HG03439 (cell line): Measurements from ENCODE around the gene SGSH.
"Not testable (repeated sequence)": the region's sequence is repeated elsewhere in the genome, so short reads cannot be mapped to it uniquely, and the experiment has no call there.

Source experiments
- ATAC-seq: cut with Tn5 transposase; IDR thresholded peaks from one replicate; pipeline ENCODE4 v1.9.1; 2021; ENCODE audit warnings: mild to moderate bottlenecking, moderate library complexity; ENCODE audit not compliant: unreplicated experiment

The SGSH gene

GRCh38 chr17:80253631-80254395 lies 33.7 kb upstream of the SGSH start:
- no peak for ATAC-seq

- ATAC-seq: no peak
Measured at GRCh38 chr17:80252871-80253270, 32.7 kb upstream of the SGSH start.

- no peak for ATAC-seq
Measured at GRCh38 chr17:80251966-80252365, 31.8 kb upstream of the SGSH start.

GRCh38 chr17:80248894-80249710 lies 29.0 kb upstream of the SGSH start:
- no peak for ATAC-seq

GRCh38 chr17:80248001-80248893 lies 28.1 kb upstream of the SGSH start:
- no peak for ATAC-seq

- ATAC-seq: no peak
Measured at GRCh38 chr17:80247561-80247960, 27.4 kb upstream of the SGSH start.

- no peak for ATAC-seq
Measured at GRCh38 chr17:80246726-80247125, 26.6 kb upstream of the SGSH start.

- no peak for ATAC-seq
Measured at GRCh38 chr17:80246266-80246681, 26.1 kb upstream of the SGSH start.

- no peak for ATAC-seq
Measured at GRCh38 chr17:80245566-80246265, 25.6 kb upstream of the SGSH start.

- ATAC-seq: no peak
Measured at GRCh38 chr17:80244871-80245509, 24.9 kb upstream of the SGSH start.

GRCh38 chr17:80244448-80244847 lies 24.3 kb upstream of the SGSH start:
- ATAC-seq: not testable (repeated sequence)

- no peak for ATAC-seq
Measured at GRCh38 chr17:80243526-80244433, 23.6 kb upstream of the SGSH start.

GRCh38 chr17:80242505-80242904 lies 22.4 kb upstream of the SGSH start:
- no peak for ATAC-seq

GRCh38 chr17:80237386-80237785 lies 17.3 kb upstream of the SGSH start:
- ATAC-seq: no peak

GRCh38 chr17:80236911-80237310 lies 16.8 kb upstream of the SGSH start:
- no peak for ATAC-seq

GRCh38 chr17:80233202-80233601 lies 13.1 kb upstream of the SGSH start:
- no peak for ATAC-seq

GRCh38 chr17:80232438-80232837 lies 12.3 kb upstream of the SGSH start:
- no peak for ATAC-seq

- no peak for ATAC-seq
Measured at GRCh38 chr17:80229011-80229410, 8.9 kb upstream of the SGSH start.

GRCh38 chr17:80228477-80228876 lies 8.3 kb upstream of the SGSH start:
- ATAC-seq: no peak
